ENCODE data around the gene NLRC5. TPM values are rescaled to one million over a fixed set of nuclear protein-coding genes. Genes with fewer than 3 reads are reported as not detected.
"Not testable (repeated sequence)": the region's sequence is repeated elsewhere in the genome, so short reads cannot be mapped to it uniquely, and the experiment has no call there.

Gene NLRC5
- total RNA-seq, 1 donor from 2014 or later: 63.9 TPM

GRCh38 chr16:56982695-56983094 lies 6.7 kb upstream of the NLRC5 start:
- no peak for DNase-seq (ENCODE audit: low spot score)

GRCh38 chr16:56983211-56983751 lies 6.1 kb upstream of the NLRC5 start:
- no peak for DNase-seq (ENCODE audit: low spot score)

- DNase-seq (ENCODE audit: low spot score): no peak
Measured at GRCh38 chr16:56984639-56985038, 4.7 kb upstream of the NLRC5 start.

- DNase-seq (ENCODE audit: low spot score): no peak
Measured at GRCh38 chr16:56985288-56985961, 3.9 kb upstream of the NLRC5 start.

- DNase-seq (ENCODE audit: low spot score): no peak
Measured at GRCh38 chr16:56985962-56986360, 3.4 kb upstream of the NLRC5 start.

- DNase-seq (ENCODE audit: low spot score): no peak
Measured at GRCh38 chr16:56986361-56986760, 3.0 kb upstream of the NLRC5 start.

- not testable (repeated sequence) for DNase-seq (ENCODE audit: low spot score)
Measured at GRCh38 chr16:56986908-56987307, 2.4 kb upstream of the NLRC5 start.

- DNase-seq (ENCODE audit: low spot score): no peak
Measured at GRCh38 chr16:56987692-56988091, 1.7 kb upstream of the NLRC5 start.

- DNase-seq (ENCODE audit: low spot score): peak; percentile 88
Measured at GRCh38 chr16:56988161-56988947, 1.0 kb upstream of the NLRC5 start.

GRCh38 chr16:56989988-56990387 lies 631 bp downstream of the NLRC5 start:
- DNase-seq (ENCODE audit: low spot score): no peak

GRCh38 chr16:56990407-56991286 lies 1.3 kb downstream of the NLRC5 start:
- peak; percentile 30 for DNase-seq (ENCODE audit: low spot score)

- not testable (repeated sequence) for DNase-seq (ENCODE audit: low spot score)
Measured at GRCh38 chr16:56992431-56992830, 3.1 kb downstream of the NLRC5 start.

- DNase-seq (ENCODE audit: low spot score): no peak
Measured at GRCh38 chr16:56993204-56993603, 3.8 kb downstream of the NLRC5 start.

- DNase-seq (ENCODE audit: low spot score): peak; percentile 57
Measured at GRCh38 chr16:56994311-56994710, 5.0 kb downstream of the NLRC5 start.

- DNase-seq (ENCODE audit: low spot score): peak; percentile 35
Measured at GRCh38 chr16:56995136-56995805, 5.9 kb downstream of the NLRC5 start.

GRCh38 chr16:56997264-56997663 lies 7.9 kb downstream of the NLRC5 start:
- no peak for DNase-seq (ENCODE audit: low spot score)

GRCh38 chr16:56997931-56998330 lies 8.6 kb downstream of the NLRC5 start:
- no peak for DNase-seq (ENCODE audit: low spot score)

- peak; percentile 12 for DNase-seq (ENCODE audit: low spot score)
Measured at GRCh38 chr16:56998352-56998751, 9.0 kb downstream of the NLRC5 start.

- DNase-seq (ENCODE audit: low spot score): peak; percentile 39
Measured at GRCh38 chr16:56998861-56999260, 9.5 kb downstream of the NLRC5 start.

- DNase-seq (ENCODE audit: low spot score): peak; percentile 72
Measured at GRCh38 chr16:56999409-57000270, 10.3 kb downstream of the NLRC5 start.
